Astrocyte of the cerebellum (primary cell): ENCODE data around the gene CHTF18.
A peak's percentile ranks its signal among the peaks of the same experiment; 100 is the strongest.

Experiments used
- DNase-seq: peaks from one replicate; pipeline ENCODE4 v3.0.0-alpha.2; 2011; ENCODE audit warnings: low read depth
- H3K4me3 ChIP-seq: 2 replicates; pipeline ENCODE4 v1.5.1; 2011; ENCODE audit warnings: mild to moderate bottlenecking, low read depth, low read length, moderate library complexity
- CTCF ChIP-seq: IDR thresholded peaks from 2 replicates; pipeline ENCODE4 v1.5.1; 2012; ENCODE audit warnings: low read length, low read depth, moderate library complexity, mild to moderate bottlenecking; ENCODE audit errors: missing control alignments
- in situ Hi-C: cut with HindIII; loops from 2 replicates; pipeline ENCODE4 v1.10.0; 2017; ENCODE audit warnings: low sequenced_read_pairs

Gene CHTF18

GRCh38 chr16:808085-808386 is 19.6 kb downstream of the CHTF18 start:
- DNase-seq = no peak
- no peak for TF ChIP-seq CTCF
- in situ Hi-C loops = no loop called here
- H3K4me3 ChIP-seq = peak overlapping the region; percentile 70

GRCh38 chr16:813204-813915 is 24.9 kb downstream of the CHTF18 start:
- TF ChIP-seq CTCF = peak; percentile 44
- H3K4me3 ChIP-seq = peak overlapping the region; percentile 10
- in situ Hi-C loops = no loop called here
- DNase-seq = no peak

GRCh38 chr16:813916-814412 is 25.5 kb downstream of the CHTF18 start:
- in situ Hi-C loops = no loop called here
- no peak for DNase-seq
- no peak for TF ChIP-seq CTCF
- no peak overlapping the region for H3K4me3 ChIP-seq

- TF ChIP-seq CTCF = no peak
- H3K4me3 ChIP-seq = no peak overlapping the region
- DNase-seq = peak; percentile 42
- in situ Hi-C loops = no loop called here
Measured at GRCh38 chr16:814974-815373, 26.6 kb downstream of the CHTF18 start.

- in situ Hi-C loops = no loop called here
- DNase-seq = no peak
- H3K4me3 ChIP-seq = no peak overlapping the region
- TF ChIP-seq CTCF = no peak
Measured at GRCh38 chr16:815861-816260, 27.4 kb downstream of the CHTF18 start.

- no peak for DNase-seq
- TF ChIP-seq CTCF = no peak
- in situ Hi-C loops = no loop called here
- H3K4me3 ChIP-seq = no peak overlapping the region
Measured at GRCh38 chr16:817001-817906, 28.8 kb downstream of the CHTF18 start.
